ENCODE results near the gene RIC8B.

Gene RIC8B

DNA sequence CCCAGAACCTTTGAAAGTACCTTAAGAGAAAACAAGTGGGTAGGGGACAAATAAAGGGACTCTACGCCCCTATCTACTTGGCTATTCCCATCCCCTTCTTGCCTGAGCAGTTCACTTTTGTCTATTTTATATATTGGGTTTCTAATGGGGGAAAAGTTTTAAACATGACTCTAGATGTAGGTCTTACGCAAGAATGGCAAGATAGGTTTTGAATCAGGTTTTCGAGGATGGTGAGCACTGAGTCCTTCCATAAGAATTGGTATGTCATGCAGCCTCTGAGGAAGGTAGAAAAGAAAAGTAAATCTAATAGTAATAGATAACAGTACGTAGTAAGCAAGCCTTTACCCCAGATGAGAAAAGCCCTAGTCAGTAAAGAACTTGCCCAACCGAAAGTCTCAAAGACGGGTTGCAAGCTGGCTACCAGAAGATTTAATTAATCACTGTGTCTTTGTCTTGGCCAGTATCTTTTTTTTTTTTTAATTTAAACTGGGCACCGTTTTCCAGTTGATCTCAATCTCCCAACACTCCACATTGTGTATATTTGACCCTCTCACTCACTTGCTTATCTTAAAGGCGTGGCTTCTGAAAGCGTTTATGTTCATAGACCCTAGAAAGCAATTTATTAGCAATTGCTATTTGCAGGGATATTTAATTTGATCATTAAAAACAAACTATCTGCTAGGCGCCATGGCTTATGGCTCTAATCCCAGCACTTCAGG lies 94.7 kb downstream of the RIC8B start:
- no peak for ATAC-seq
- no peak for DNase-seq

DNA sequence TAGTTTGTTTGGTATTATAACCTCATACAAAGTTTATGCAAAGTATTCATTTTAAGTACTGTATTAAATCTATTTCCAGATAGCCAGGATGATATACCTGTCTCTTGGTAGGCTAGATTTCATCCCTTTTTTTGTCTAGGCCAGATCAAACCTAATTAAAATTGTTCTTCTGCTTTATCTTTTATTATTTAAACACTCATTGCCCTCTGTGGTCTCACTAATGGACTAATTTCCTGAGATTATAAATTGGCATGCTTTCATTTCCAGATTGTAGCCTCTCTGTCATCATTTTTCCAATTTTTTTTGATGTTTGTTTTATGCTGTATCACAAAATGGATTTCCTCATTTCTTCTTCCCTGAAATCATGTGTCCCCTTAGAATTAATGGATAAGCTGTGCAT lies 95.6 kb downstream of the RIC8B start:
- no peak for DNase-seq

DNA sequence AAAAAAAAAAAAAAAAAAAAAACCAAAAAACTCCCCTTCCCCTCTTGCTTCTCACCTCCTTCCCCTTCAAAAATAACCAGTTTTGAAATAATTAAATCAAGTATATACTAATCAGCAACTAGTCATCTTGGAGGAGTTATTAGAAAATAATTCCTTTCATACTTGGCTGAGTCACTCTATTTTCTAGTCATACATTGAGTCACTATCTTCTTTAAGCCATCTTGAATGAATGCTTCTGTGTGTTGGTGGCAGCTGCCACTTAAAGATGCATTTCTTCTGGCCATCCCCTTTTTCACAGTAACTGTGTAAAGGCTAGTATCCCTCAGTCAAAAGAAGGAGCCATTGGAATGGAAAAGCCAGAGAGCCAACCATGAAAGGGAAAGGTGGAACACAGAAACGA lies 97.0 kb downstream of the RIC8B start:
- ATAC-seq (no peak), DNase-seq (no peak)

More for the DNA sequence above, 95.6 kb downstream of the RIC8B start:
- ATAC-seq: no peak

DNA sequence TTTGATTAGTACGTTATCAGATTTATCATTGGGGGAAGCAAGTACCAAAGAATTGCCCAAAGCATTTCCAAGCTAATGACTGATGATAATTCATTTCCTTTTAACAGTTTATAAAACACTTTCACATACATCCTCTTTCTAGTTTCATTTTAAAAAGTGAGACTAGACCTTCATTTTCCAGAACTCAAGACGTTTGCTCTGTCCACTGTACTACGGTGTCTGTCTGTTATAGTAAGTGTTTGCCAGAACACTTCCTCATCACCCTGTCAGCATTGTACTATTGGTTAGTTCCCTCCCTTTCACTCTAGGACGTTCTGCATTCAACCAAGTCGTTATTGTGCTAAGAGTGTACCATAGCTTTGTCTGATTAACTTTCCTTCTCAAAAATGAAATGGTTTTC lies 99.5 kb downstream of the RIC8B start:
- ATAC-seq (no peak), DNase-seq (no peak)

DNA sequence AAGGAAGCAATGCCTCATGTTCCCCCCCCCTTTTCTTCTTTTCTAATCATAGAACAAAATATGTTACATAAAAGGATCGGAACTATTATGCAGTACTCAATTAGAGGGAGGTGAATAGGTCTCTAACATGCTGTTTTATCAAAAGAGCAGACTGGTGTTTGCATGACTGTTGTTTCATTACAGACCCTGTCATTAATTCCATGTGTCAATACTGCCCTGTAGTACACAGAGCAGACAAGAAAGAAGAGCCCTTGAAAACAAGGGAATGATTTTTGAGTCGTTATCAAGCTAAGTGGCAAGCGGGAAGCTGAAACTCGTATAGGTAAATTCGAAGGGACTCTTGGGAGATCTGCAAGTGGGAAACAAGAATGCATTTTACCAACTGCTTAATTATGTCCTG lies 104.3 kb downstream of the RIC8B start:
- DNase-seq: no peak
- no peak for ATAC-seq

DNA sequence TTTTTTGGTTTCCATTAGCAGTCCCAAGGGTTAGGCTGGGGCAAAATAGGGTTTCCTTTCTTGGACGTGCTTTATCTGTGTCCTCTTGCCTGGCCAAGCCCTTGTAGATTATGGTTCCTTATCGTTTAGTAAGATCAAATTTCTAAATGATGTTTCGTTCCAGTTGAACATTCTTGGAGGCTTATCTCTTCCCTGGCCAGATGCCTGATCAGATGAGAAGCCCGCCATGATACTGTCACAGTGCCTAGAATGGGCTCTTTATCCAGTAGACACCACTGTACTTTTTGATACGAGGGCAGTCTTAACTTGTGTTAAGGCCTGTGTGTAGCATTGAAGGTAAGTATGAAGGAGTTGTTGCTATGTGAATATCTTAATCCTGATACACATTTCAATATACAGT lies 105.1 kb downstream of the RIC8B start:
- ATAC-seq: no peak

DNA sequence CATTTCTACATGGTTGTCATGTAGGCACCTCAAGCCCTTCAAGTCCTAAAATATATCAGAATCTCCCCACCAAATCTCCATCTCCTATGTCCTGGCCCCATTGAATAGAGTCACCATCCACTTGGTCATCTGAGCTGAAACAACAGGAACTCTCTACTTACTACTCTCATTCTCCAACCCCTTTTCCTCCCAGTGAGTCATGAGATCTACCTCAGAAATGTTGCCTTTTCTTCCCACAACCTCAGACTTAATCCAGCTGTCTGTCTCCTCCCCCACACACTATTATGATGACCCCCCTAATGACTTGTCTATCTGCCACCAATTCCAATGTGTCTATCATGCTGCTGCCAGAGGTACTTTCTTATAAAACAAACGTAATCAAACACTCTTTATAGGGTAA lies 108.9 kb downstream of the RIC8B start:
- ATAC-seq (no peak), DNase-seq (no peak)

More for the DNA sequence above, 105.1 kb downstream of the RIC8B start:
- DNase-seq: no peak

DNA sequence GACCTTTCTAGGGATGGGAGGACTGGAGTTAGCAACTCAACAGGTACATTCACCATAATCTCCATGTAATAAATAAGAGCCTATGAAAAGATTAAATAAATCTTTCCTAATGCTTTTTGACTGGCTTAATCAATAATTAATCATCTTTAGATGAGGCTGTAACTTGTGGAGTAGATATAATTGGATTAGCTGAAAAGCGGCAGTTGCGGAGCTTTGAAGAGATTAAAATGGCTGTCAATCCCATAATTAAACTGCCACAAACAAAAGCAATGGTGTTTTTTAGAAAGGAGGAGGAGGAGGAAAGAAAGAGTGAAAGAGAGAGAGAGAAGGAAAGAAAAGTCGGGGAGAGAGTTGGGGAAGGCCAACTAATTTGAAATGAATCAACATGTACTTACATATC lies 110.5 kb downstream of the RIC8B start:
- DNase-seq: no peak
- no peak for ATAC-seq

DNA sequence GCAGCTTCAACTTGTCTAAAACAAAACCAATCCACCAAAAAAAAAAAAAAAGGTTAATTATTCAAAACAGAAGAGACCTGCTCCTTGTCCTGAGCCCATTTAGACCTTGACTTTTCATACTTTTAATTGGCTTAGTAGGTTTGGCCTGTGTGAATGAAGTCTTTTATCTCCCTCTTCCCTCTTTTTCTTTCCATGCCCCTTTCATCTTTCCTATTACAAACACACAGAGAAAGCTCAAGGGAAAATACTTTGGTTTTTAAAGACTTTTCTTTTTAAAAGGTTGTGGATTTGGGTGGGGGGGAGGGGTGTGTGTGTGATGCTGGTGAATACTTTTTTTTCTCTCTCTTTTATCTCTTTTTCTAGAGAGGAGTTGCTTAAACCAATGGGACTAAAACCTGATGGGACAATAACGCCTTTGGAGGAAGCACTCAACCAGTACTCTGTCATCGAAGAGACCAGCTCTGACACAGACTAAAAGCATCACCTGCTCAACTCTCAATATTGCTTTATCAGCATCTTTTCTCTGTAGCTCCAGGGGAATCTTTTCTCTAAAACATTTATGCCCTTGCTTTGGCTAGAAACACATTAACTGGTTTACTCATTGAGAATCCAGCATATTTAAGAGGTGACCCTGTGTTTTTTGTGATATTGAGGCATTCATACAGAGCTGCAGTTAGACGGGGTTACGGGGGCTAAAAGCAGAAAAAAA lies 111.2 kb downstream of the RIC8B start:
- ATAC-seq: no peak
- DNase-seq: no peak

DNA sequence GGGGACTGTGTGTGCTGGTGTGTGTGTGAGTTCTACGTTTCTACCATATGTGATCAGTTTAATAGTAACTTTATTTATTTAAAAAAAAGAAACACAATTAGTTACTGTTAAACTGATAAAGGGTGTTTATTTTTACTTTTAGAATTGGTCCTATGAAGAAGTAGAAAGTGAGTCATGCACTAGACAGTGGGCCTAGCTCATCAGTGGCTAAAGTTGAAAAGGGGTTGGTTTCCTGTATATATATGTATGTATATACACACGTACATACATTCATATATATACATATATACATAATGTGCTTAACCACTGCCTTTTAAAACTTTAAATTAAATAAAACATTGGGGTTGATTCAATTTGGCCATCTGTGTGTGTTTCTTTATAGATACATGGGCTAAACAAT lies 112.5 kb downstream of the RIC8B start:
- no peak for ATAC-seq
- DNase-seq: no peak

DNA sequence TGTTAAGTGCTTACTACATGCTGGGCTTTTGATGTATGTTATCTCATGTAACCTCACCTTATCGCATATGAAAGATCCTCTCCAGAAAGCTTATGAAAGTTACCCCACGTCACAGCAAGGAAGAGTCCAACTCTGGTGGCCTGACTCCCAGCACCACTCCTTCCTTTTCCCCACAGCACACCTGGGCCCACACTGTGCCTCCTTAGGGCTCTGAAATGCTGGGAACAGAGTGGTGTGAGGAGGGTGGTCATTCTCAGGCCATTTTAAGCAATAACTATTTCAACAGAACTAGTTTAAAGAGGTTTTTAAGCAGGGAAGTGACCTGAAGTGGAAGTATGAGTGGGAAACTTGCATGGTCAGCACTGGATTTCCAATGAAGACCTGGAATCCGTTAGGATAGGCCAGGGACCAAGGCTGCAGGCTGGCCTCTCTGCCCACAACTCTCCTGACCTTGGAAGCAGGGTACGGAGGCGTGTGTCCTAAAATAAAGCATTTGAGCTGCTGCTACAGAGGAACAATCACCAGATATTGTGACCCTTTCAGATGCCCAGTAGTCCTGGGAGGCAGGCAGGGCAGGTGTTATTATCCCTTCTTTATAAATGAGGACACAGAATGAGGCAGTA lies 114.0 kb downstream of the RIC8B start:
- ATAC-seq: no peak

DNA sequence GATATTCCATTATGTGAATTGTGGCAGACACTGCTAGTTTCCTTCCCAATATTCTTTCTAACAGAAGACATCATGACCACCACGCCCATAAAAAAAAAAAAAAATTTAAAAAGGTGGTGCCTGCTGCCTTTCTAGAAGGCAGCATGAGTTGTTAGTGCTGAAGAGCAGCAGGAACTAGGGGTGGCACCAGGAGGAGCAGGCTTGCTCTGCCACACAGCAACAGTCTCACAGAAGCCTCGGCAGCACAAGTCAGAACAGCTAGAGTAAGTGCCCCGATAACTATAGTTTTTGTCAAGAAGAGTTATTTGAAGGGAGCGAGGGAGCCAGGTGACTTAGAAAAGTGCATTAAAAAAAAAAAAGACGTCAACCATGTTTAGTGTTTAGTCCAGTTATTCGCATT lies 114.8 kb downstream of the RIC8B start:
- ATAC-seq: no peak

More for the DNA sequence above, 114.0 kb downstream of the RIC8B start:
- DNase-seq: no peak

DNA sequence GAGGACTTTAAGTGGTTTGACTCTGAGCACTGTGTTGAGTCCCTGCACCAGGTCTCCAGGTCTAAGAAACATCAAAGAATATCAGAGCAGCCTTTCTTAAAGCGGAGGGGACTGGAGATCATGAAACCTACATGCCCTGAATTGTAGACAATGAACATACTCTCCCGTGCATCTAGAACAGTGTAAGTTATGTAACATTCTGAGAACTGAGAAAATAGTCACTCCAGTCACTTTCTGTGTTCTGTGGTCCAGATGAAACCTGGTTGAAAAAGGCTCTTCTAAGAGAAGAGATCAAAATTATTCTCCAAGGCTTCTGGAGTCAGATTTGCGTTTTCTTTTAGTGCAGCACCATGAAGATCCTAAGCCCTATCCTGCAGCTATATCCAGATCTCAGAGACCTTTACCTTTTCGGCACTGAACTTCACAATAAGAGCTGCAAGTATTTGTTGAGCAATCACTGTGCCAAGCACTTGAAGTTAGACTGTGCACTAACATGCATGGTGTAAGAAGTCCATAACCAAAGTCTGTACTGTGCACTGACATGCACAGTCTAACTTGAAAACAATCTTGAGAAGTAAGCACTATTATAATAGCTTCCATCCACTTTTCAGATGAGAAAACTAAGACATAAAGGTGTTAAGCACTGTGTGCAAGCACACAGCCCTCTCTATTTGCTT lies 115.6 kb downstream of the RIC8B start:
- no peak for DNase-seq
- ATAC-seq: no peak

More for the DNA sequence above, 114.8 kb downstream of the RIC8B start:
- DNase-seq: no peak

DNA sequence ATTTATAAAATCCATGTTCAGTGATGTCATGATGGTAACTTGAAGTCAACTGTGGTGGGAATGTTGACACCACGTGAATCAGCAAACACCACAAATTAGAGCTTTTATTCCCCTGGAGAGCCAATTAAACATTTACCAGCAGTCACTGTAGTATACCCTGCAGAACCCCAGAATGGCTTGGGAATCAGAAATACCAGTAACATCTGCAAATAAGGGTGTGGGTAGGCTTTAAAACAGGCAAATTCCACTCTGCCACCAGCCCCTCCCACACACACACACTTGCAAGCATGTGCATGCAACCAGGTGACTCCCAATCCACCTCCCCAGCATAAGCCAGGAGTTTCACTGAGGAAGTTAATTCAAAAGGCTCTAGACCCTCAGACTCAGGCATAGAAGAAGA lies 117.6 kb downstream of the RIC8B start:
- DNase-seq (no peak), ATAC-seq (no peak)

DNA sequence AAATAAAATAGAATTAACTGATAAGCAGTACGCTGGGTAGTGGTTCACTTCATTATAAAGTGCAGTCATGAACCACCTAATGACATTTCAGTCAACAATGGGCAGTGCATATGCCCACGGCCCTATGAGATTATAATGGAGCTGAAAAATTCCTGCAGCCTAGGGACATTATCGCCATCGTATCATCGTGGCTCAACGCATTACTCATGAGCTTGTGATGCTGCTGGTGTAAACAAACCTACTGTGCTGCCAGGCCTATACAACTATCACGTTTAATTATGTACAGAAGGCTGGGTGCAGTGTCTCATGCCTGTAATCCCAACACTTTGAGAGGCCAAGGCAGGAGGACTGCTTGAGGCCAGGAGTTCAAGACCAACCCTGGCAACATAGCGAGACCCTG lies 119.0 kb downstream of the RIC8B start:
- no peak for DNase-seq
- no peak for ATAC-seq

DNA sequence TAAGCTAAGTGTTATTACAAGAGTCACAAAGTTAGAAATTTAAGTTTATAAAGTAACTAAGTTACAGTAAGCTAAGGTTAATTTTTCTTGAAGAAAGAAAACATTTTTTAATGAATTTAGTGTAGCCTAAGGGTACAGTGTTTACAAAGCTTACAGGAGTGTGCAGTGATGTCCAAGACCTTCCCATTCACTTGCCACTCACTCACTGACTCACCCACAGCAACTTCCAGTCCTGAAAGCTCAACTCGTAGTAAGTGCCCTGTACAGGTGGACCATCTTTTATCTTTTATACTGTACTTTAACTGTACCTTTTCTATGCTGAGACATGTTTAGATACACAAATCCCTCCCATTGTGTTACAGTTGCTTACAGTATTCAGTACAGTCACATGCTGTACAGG lies 120.3 kb downstream of the RIC8B start:
- no peak for ATAC-seq

DNA sequence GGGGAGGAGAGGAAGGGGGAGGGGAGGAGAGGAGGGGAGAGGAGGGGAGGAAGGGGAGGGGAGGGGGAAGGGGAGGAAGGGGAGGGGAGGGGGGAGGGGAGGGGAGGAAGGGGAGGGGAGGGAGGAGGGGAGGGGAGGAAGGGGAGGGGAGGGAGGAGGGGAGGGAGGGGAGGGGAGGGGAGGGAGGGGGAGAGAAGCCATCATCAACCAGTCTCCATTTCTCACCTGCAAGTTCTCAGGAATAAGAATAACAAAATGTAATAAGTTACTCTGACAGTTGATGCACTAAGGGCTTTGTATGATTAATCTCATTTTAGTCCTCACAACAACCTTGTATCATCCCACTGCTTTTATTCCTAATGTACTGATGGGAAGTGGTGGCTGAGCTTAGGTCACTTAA lies 122.1 kb downstream of the RIC8B start:
- DNase-seq: no peak

More for the DNA sequence above, 120.3 kb downstream of the RIC8B start:
- DNase-seq: no peak

DNA sequence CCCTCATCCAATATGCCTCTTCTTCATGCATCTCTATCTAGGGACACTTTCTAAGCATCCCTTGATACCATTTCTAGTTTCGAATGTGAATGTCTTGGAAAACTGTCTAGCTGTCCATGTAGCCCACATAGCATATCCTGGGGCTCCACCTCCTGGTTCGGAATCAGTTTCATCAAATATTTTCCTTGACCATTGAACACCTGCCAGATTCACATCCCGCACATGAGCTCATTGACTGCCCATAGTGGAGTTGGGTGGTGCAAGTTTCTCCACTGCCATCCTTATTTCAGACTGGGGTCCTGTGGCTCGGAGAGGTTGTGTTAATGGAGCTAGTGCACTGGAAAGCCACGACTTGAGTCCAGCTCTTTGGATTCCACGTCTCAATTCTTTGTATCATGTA lies 122.6 kb downstream of the RIC8B start:
- ATAC-seq (no peak), DNase-seq (no peak)

More for the DNA sequence above, 122.1 kb downstream of the RIC8B start:
- no peak for ATAC-seq

DNA sequence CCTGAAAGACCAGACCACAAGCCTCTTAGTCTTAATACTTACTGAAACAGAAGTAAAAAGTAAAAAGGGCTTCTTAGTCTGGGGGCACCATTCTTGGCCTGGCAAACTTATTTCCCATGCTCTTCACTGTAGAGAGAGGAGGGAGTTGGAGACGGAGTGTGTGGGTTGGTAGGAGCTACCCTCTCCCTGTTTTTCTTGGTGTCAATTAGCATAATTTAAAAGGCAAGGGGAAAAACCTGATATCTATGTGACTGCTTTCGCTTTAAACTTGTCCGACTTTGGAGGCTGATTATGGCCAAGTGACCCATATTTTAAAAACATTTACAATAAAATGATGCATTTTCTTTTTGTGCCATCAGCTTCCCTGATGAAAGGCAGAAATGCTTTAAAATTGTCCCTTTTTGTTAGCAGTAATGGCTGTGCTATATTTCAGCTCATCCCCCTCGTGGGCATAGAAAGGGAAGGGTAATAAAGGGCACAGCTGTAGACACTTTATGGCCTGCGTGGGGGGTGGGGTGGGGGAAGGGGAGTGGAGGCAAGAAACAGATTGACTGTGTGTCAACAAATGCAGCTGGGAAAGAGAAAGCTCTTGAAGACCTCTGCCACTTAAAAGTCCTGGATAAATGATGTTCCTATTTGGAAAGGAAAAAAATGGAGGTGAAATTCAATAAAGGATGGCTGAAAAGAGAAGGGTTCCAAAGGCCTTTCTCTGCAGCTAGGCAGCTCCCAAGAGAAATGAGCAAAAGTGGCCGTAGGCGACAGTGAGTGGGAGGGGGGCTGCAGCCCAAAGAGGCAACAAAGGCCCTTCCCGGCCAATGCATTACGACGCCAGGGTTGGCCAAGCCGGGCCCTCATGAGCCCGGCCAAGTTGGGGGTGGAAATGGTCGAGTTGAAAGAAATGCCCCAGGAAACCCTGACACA lies 123.8 kb downstream of the RIC8B start:
- DNase-seq (no peak), ATAC-seq (no peak)

DNA sequence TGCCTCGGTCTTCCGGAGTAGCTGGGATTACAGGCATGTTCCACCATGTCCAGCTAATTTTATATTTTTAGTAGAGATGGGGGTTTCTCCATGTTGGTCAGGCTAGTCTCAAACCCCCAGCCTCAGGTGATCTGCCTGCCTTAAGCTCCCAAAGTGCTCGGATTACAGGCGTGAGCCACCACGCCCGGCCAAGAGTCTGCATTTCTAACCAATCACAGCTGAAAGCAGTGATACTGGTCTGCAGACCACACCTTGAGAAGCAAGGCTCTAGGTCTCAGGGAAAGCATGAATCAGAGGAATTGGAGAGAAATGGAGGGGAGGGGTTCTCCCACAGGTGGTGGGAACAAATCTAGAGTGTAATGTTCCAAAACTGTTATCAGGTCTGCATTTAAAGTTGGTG lies 126.1 kb downstream of the RIC8B start:
- DNase-seq (no peak), ATAC-seq (no peak)

DNA sequence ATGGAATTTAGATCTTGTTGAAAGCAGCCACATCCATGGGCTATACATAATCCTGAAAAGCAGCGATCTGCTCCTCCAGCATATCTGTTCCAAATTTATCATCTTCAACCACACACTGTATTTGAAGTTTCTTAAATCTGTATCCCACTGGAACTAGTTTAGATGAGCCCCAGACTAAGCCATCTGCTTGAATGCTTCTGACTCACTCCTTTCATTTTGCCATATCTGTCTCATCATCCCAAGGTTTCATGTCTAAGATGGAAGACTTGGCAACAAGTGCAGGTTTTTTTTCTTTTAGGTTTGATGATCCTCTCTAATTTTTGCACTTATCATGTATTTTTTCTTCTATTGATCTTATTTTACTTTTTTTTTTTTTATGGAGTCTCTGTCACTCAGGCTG lies 126.8 kb downstream of the RIC8B start:
- no peak for ATAC-seq
- DNase-seq: no peak

DNA sequence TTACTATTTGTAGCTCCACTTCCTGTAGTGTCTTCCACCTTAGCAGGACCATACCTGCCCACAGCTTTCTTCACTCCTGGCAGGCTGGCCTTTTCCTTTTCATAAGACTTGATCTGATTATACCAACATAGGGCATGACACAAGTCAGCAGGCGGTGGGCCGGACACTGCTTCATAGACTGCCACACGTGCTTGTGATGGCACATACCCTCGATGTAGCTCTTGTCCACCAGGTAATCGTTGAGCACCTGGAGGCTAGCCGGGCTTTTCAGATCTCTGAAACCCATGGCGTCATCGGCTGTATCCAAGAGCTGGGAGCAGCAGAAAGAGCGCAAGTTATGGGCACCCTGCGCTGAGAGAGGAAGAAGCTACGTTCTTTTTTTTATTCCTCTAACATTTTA lies 127.6 kb downstream of the RIC8B start:
- ATAC-seq (no peak), DNase-seq (no peak)
